Cerebellar cortex (tissue), 1 donor: ENCODE measurements around the gene PLN.

ENCODE experiments used
- DNase-seq: peaks from one replicate; pipeline ENCODE4 v3.0.0-alpha.2; 2015; ENCODE audit warnings: low spot score

PLN gene

DNA sequence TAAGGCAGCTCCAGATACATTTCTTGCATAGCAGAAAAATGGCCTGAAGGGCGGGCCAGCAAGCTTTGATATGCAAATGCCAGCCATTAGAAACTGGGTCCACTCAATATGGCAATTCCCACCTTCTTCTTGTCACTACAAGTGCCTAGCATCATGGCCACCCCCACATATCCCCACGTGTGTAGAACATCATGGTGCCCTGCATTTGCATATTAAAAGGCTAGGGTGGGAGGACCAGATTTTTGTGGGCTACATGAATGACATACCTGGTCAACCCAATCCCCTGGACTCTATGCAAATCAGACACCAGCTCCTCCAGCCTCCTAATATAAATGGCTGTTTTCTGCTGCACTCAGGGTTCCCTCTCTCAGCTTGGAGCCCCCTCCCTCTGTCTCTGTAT lies 31.7 kb downstream of the PLN start:
- DNase-seq, result no peak

DNA sequence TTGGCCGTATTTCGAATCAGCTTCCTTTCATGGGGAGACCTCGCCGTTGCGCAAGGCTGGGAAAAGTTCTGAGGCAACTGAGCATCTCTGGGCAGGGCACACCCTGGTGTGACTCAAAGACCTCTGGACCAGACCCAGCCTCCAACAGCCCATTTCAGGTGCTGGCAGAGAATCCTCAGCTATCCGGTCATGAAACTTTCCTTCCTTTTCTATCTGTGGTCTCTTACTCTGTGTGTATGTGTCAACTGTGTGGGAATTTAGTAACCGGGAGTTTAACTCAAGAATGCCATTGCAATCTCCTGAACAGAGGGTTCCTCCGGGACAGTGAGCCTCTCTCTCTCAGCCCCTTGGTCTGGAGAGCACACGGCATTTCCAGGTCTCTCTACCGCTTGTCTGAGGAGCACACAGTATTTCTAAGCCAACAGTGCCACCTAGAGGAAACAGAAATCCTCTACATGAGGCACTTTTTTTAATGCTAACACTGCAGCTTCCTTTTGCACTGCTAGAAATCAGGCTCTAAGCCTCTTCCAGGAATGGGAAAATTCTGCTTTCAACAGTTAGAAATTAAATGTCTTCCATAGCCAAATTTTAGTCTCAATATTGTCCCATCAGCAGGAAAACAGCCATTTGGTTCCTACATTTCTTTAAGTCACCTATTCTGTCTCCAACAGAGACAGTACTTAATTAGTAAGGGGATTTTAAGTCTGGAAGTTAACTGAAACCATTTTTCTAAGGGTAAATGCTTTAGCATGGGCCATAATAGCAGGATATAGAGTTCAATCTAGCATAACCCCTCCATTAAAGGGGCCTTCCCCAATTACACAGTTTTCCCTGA lies 32.7 kb downstream of the PLN start:
- peak; percentile 91 for DNase-seq

GRCh38 chr6:118581489-118581959 lies 33.4 kb downstream of the PLN start:
- DNase-seq, result no peak

DNA sequence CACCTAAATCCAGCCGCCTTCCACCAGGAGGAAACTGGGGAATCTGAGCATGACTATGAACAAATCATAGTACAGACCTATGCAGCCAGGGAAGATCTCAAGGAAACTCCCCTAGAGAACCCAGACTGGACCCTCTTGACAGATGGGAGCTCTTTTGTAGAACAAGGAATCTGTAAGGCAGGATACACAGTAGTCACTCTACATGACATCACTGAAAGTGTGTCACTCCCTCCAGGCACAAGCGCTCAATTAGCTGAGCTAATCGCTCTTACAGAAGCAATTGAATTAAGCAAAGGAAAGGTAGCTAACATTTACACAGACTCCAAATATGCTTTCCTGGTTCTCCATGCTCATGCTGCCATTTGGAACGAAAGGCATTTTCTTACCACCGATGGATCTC lies 36.8 kb downstream of the PLN start:
- peak; percentile 37 for DNase-seq

- DNase-seq, result no peak
These were observed 38.8 kb downstream of the PLN start for GRCh38 chr6:118586746-118587485.

DNA sequence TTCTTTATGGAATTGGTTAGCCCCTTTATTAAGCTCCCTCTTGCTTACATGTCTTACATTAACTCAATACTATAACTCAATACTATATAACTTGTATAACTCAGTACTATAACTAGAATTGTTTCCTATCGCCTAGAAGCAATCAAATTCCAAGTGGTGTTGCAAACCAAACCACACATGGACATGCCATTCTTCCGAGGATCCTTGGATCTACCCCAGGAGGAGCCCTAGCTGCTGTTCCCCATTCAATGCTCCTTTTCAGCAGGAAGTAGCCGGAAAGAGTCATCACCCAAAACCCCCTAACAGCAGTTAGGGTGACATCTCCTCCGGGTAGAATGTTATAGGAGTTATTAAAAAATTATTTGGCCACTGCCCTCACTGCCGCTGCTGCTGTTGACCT lies 40.5 kb downstream of the PLN start:
- no peak for DNase-seq

DNA sequence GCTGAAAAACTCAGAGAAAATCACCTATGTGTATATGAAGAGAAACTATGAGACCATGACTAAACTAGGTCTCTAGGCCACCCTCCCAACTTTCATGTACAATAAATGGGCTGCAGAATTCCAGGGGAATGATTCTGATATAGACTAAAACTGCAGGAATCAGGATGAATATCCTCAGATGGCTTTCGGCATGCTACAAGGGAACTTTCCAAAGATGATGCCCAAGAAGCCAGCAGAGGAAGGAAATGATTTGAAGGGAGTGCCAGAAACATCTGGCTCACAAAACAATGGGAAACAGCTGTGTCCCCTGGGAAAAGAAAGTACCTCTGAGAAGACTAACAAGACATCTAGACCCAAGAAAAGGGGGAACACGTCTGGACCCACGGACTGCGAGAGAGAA lies 41.1 kb downstream of the PLN start:
- no peak for DNase-seq

DNA sequence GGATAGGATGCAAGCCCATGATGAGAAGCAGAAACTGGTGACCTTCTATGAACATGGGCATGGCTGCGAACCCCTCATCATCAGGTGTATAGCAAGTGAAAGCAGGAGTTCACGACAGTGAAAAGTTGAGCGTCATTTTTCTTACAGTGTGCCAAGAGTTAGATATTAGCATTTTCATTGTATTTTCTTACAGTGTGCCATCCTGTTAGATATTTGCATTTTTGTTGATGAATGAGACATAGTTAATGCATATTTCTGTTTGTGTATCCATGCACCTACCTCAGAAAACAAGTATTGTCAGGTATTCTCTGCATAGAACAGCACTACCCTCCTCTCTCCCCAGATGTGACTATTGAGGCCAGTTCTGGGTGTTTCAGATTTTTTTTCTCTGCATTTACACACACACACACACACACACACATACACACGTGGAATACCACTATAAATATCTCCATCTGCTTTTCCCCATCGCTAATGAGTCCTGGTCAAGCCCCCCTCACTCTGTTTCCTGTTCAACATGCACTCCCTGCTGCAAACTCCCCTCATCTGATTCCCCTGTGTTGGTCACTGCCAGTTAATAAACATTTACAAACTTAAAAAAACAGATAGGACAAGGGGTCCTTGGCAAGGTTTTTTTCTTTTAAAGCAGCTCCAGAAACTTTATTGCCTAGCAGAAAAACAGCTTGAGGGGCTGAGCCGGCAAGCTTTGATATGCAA lies 41.7 kb downstream of the PLN start:
- no peak for DNase-seq

- no peak for DNase-seq
These were observed 43.8 kb downstream of the PLN start for GRCh38 chr6:118591897-118592296.

DNA sequence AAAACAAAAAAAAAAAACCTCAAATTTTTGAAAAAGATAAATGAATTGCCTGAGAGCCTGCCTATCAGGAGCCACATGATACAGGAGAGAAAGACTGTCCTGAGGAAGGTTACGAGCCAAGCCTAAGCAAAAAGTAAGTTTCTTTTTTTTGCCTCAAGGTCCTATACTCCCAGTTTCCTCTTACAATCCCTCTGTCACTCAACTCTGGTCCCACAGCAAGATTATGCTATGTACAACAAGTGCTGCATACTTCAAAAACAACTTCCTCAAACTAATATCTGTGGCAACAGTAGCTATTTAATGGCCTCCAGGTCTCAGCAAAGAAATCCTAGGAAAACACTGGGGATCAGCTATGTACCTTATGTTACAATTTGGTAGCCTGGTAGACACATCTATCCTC lies 46.8 kb downstream of the PLN start:
- no peak for DNase-seq

GRCh38 chr6:118596774-118597320 lies 48.8 kb downstream of the PLN start:
- no peak for DNase-seq

DNA sequence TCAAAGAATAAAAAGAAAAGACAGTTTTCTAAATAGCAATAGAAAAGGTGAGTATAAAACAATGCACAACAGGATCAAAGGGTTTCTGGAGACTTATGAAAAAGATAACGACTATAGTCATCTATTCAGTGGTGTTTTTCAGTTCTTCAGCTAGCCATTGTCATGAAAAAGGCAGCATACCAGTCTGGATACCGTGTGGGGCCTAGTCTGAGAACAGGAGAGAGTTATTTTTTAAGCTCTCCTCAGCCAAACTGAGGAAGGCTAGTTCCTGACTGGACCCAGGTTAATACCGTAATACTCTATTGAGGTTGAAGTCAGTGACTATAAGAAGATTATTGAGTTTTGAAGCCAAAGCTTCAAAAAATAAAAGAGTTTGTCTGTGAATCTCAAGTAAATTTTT lies 49.5 kb downstream of the PLN start:
- no peak for DNase-seq

DNA sequence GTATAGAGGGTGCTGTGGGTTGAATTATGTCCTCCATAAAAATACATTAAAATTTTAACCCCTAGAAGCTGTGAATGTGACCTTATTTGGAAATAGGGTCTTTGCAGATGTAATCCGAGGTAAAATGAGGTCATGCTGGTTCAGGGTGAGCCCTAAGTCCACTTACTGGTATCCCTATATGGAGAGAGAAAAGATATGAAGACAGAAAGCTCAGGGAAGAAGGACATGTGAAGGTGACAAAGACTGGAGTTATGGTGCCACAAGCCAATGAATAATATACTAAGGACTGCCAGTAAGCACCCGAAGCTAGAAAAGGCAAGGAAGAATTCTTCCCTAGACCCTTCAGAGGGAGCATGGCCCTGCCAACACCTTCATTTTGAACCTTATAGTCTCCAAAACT lies 50.2 kb downstream of the PLN start:
- DNase-seq, result no peak

DNA sequence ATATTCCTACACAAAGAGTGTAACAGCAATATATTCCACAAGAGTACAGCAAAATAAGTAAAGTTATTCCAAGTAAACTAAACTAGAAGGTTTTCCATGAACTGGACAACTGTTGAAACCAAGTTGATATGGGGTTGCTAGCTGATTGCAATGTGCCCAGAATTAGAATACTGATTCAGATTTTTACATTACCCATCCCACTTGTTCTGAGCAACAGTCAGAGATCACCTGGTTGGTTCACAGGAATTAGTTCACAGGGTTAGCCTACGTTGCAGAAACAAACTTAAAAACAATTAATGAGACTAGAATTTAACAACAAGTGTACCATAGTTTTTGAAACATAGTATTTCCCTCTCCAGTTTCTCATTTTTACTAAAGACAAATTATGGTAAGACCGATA lies 54.2 kb downstream of the PLN start:
- DNase-seq, result no peak

- DNase-seq, result no peak
These were observed 55.3 kb downstream of the PLN start for GRCh38 chr6:118603372-118603771.

DNA sequence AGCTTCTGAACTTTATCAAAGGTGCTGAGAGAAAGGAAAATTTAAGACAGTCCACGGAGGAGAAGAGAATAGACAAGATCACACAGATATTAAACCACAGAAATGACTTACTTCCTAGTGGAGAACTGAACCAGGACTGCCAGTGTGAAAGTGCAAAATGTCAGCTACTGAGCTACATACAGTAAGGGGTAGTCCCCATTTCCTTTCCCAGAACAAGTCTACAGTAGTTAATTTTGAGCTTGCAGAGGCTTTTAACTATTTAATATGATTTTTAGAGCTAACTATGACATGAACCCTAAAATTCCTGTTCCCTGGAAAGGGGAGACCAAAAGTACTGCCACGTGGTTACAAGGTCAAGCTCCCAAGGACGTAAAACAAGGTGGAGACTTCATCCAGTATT lies 58.2 kb downstream of the PLN start:
- no peak for DNase-seq

DNA sequence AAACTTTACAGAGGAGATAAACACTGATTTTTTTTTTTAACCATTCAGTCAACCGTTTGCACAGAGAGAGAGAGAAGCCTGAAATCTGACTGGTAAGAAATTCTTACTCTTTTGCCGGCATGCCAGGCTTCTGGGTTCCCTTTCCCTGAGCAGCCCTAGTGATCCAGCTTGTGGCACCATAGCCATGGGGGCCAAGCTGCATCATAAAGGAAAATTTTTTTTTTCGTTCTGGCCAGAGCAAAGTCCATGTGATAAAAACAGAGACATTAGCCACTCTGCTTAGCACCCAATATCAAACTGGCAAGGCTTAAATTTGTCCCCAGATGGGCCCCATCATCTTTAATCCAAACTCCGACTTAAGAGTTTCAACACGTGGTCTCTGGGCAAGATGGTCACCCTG lies 58.8 kb downstream of the PLN start:
- no peak for DNase-seq
